WTC11 (cell line): ENCODE measurements around the gene PRSS53. TPM values are rescaled to one million over a fixed set of nuclear protein-coding genes. Genes with fewer than 3 reads are reported as not detected.

Experiments used
- ATAC-seq: fragments of 200-7000 bp; cut with Tn5 transposase; 2 replicates; pipeline ENCODE4 v1.10.0; 2021; ENCODE audit warnings: mild to moderate bottlenecking, moderate library complexity
- CTCF ChIA-PET: fragments of 300-600 bp; sonication (Branson Sonifier 250); formaldehyde crosslinking; loops from one replicate; lab custom pipeline; 2021; ENCODE audit warnings: antibody characterized with exemption; lab: Charles Lee
- POLR2A ChIA-PET: fragments of 350-600 bp; sonication (Branson Sonifier 250); formaldehyde crosslinking; loops from one replicate; lab custom pipeline; 2021; ENCODE audit warnings: antibody characterized with exemption; lab: Charles Lee
- DNase-seq: peaks from one replicate; pipeline ENCODE4 v3.0.0; 2021; ENCODE audit warnings: low spot score
- H3K27ac Mint-ChIP-seq: 2 replicates; pipeline ENCODE4 v1.8.0; 2021; ENCODE audit warnings: mixed read lengths
- H3K27me3 Mint-ChIP-seq: 2 replicates; pipeline ENCODE4 v1.8.0; 2021; ENCODE audit warnings: low read depth, mild to moderate bottlenecking, moderate library complexity, mixed read lengths
- H3K36me3 Mint-ChIP-seq: 2 replicates; pipeline ENCODE4 v1.8.0; 2021; ENCODE audit warnings: mixed read lengths
- H3K4me1 Mint-ChIP-seq: 2 replicates; pipeline ENCODE4 v1.8.0; 2022; ENCODE audit warnings: mixed read lengths
- H3K4me3 Mint-ChIP-seq: 2 replicates; pipeline ENCODE4 v1.8.0; 2021; ENCODE audit warnings: mild to moderate bottlenecking, moderate library complexity, mixed read lengths
- H3K9me3 Mint-ChIP-seq: 2 replicates; pipeline ENCODE4 v1.8.0; 2021; ENCODE audit warnings: mixed read lengths
- FOXK1 ChIP-seq: sonication (generic); formaldehyde crosslinking; IDR thresholded peaks from 2 replicates; pipeline ENCODE4 v1.8.0; 2022; ENCODE audit warnings: mild to moderate bottlenecking, moderate library complexity, missing genetic modification reagents
- GRHL2 ChIP-seq: fragments of 250-450 bp; sonication (Bioruptor Pico); IDR thresholded peaks from 2 replicates; pipeline ENCODE4 v1.8.0; 2022; ENCODE audit warnings: mild to moderate bottlenecking, moderate library complexity; ENCODE audit not compliant: insufficient replicate concordance, severe bottlenecking
- HMGA2 ChIP-seq: fragments of 250-450 bp; sonication (Bioruptor Pico); IDR thresholded peaks from 2 replicates; pipeline ENCODE4 v1.4.0; 2021; ENCODE audit warnings: mild to moderate bottlenecking, moderate library complexity
- JAZF1 ChIP-seq: fragments of 250-450 bp; sonication (Bioruptor Pico); IDR thresholded peaks from 2 replicates; pipeline ENCODE4 v1.9.0; 2021; ENCODE audit warnings: moderate library complexity, mild to moderate bottlenecking, inconsistent platforms
- MXD4 ChIP-seq: fragments of 250-450 bp; sonication (Bioruptor Pico); IDR thresholded peaks from 2 replicates; pipeline ENCODE4 v1.8.0; 2021; ENCODE audit warnings: mild to moderate bottlenecking, moderate library complexity, borderline replicate concordance
- NFATC4 ChIP-seq: fragments of 250-450 bp; sonication (Bioruptor Pico); IDR thresholded peaks from 2 replicates; pipeline ENCODE4 v1.9.0; 2021; ENCODE audit warnings: mild to moderate bottlenecking
- NFYB ChIP-seq: sonication (generic); formaldehyde crosslinking; conservative IDR thresholded peaks from 2 replicates; pipeline ENCODE4 v1.8.0; 2022; ENCODE audit warnings: low read depth, missing genetic modification reagents
- PRRX2 ChIP-seq: fragments of 250-450 bp; sonication (Bioruptor Pico); IDR thresholded peaks from 2 replicates; pipeline ENCODE4 v1.8.0; 2021; ENCODE audit warnings: mild to moderate bottlenecking
- RELA ChIP-seq: sonication (generic); formaldehyde crosslinking; IDR thresholded peaks from 2 replicates; pipeline ENCODE4 v1.8.1; 2022; ENCODE audit warnings: missing genetic modification reagents, mild to moderate bottlenecking, borderline replicate concordance
- RORB ChIP-seq: fragments of 250-450 bp; sonication (Bioruptor Pico); IDR thresholded peaks from 2 replicates; pipeline ENCODE4 v1.9.0; 2021; ENCODE audit warnings: mild to moderate bottlenecking
- SMAD4 ChIP-seq: sonication (generic); formaldehyde crosslinking; IDR thresholded peaks from 2 replicates; pipeline ENCODE4 v1.8.0; 2022; ENCODE audit warnings: mild to moderate bottlenecking, missing genetic modification reagents
- SOX15 ChIP-seq: fragments of 250-450 bp; sonication (Bioruptor Pico); IDR thresholded peaks from 2 replicates; pipeline ENCODE4 v1.9.0; 2021; ENCODE audit warnings: mild to moderate bottlenecking
- TEAD1 ChIP-seq: sonication (generic); formaldehyde crosslinking; IDR thresholded peaks from 2 replicates; pipeline ENCODE4 v1.8.0; 2022; ENCODE audit warnings: mild to moderate bottlenecking, missing genetic modification reagents
- TEAD4 ChIP-seq: sonication (generic); formaldehyde crosslinking; IDR thresholded peaks from 2 replicates; pipeline ENCODE4 v1.8.0; 2022; ENCODE audit warnings: mild to moderate bottlenecking, missing genetic modification reagents
- TP53 ChIP-seq: sonication (generic); formaldehyde crosslinking; IDR thresholded peaks from 2 replicates; pipeline ENCODE4 v1.8.1; 2023; ENCODE audit warnings: mild to moderate bottlenecking, missing genetic modification reagents
- ZBTB21 ChIP-seq: sonication (generic); formaldehyde crosslinking; IDR thresholded peaks from 2 replicates; pipeline ENCODE4 v1.8.1; 2023; ENCODE audit warnings: mild to moderate bottlenecking, missing genetic modification reagents, borderline replicate concordance
- ZNF121 ChIP-seq: sonication (generic); formaldehyde crosslinking; IDR thresholded peaks from 2 replicates; pipeline ENCODE4 v1.8.0; 2023; ENCODE audit warnings: missing genetic modification reagents
- ZNF232 ChIP-seq: sonication (generic); formaldehyde crosslinking; IDR thresholded peaks from 2 replicates; pipeline ENCODE4 v1.8.0; 2022; ENCODE audit warnings: mild to moderate bottlenecking, missing genetic modification reagents
- ZNF317 ChIP-seq: sonication (generic); formaldehyde crosslinking; IDR thresholded peaks from 2 replicates; pipeline ENCODE4 v1.8.1; 2023; ENCODE audit warnings: low read depth, mild to moderate bottlenecking, moderate library complexity, missing genetic modification reagents, borderline replicate concordance
- total RNA-seq: library from RNA; stranded (reverse); gene quantifications from 3 replicates; pipeline ENCODE4 v1.2.3, GENCODE V29; 2021
- TF ChIP-seq, protein P1 (sequence below): sonication (generic); formaldehyde crosslinking; IDR thresholded peaks from 2 replicates; pipeline ENCODE4 v1.8.1; 2023; ENCODE audit warnings: mild to moderate bottlenecking, missing genetic modification reagents
- TF ChIP-seq, protein P2 (sequence below): sonication (generic); formaldehyde crosslinking; IDR thresholded peaks from 2 replicates; pipeline ENCODE4 v1.8.1; 2022; ENCODE audit warnings: missing genetic modification reagents, borderline replicate concordance
- TF ChIP-seq, protein P3 (sequence below): fragments of 250-450 bp; sonication (Bioruptor Pico); IDR thresholded peaks from 2 replicates; pipeline ENCODE4 v2.1.2; 2022; ENCODE audit warnings: mild to moderate bottlenecking, moderate library complexity
- TF ChIP-seq, protein P4 (sequence below): sonication (generic); formaldehyde crosslinking; IDR thresholded peaks from 2 replicates; pipeline ENCODE4 v1.8.0; 2022; ENCODE audit warnings: missing genetic modification reagents
- TF ChIP-seq, protein P5 (sequence below): fragments of 250-450 bp; sonication (Bioruptor Pico); IDR thresholded peaks from 2 replicates; pipeline ENCODE4 v1.9.0; 2021; ENCODE audit warnings: mild to moderate bottlenecking
- TF ChIP-seq, protein P6 (sequence below): sonication (generic); formaldehyde crosslinking; IDR thresholded peaks from 2 replicates; pipeline ENCODE4 v1.8.1; 2022; ENCODE audit warnings: mild to moderate bottlenecking, missing genetic modification reagents, moderate library complexity, borderline replicate concordance

The PRSS53 gene
- total RNA-seq, 1 experiment from 2014 or later = 4.9 TPM

DNA sequence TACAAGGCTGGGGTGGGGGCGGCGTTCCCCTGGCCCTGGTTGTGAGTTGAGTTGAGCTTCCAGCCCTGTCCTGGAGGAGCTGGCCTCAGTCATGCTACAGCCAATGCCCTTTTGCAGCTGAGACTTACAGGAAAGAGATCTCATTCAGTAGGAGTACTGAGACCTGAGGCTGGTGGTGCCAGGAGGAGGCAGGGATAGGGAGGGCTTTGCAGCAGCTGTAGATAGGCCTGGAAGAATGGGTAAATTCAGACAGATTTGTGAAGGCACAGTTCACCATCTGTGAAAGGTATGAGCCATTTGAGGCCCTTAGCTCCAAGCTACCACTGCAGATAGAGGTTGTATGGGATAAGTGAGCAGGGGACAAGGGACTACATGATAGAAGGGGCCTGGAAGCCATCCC is 49.8 kb downstream of the PRSS53 start:
- H3K4me1 Mint-ChIP-seq = peaks cover 5% of the 10 kb centered on the region; the same call in 1 of the 2 replicates

DNA sequence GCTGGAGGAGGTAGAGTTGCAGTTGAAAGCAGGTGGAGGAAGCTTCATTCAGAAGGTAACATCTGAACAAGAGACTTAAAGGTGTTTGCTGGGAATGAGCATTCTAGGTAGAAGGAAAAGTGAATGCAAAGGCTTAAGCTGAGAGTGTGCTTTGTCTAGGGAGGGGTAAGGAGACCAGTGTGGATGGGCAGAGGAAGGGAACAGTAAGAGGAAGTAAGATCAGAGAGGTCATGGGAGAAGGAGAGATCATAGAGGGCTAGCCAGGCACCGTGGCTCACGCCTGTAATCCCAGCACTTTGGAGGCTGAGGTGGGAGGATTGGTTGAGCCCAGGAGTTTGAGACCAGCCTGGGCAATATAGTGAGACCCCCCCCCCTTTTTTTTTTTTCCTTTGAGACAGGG is 52.1 kb downstream of the PRSS53 start:
- Mint-ChIP-seq H3K4me3 (no peak overlapping the region), H3K27me3 (no peaks in the 10 kb centered on the region), H3K9me3 (no peaks in the 10 kb centered on the region), H3K4me1 (no peaks in the 10 kb centered on the region), H3K27ac (no peak overlapping the region), H3K36me3 (no peaks in the 10 kb centered on the region)
- no peak for ATAC-seq
- no peak for DNase-seq
- ChIA-PET POLR2A (no interaction called here), CTCF (no interaction called here)
- TF ChIP-seq, protein P1, sequence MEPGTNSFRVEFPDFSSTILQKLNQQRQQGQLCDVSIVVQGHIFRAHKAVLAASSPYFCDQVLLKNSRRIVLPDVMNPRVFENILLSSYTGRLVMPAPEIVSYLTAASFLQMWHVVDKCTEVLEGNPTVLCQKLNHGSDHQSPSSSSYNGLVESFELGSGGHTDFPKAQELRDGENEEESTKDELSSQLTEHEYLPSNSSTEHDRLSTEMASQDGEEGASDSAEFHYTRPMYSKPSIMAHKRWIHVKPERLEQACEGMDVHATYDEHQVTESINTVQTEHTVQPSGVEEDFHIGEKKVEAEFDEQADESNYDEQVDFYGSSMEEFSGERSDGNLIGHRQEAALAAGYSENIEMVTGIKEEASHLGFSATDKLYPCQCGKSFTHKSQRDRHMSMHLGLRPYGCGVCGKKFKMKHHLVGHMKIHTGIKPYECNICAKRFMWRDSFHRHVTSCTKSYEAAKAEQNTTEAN (CRISPR knock-in tag) = no peak
- TF ChIP-seq ZNF232 (no peak), ZNF121 (CRISPR knock-in tag) (no peak), NFYB (CRISPR knock-in tag) (no peak), FOXK1 (CRISPR knock-in tag) (no peak), RORB (CRISPR knock-in tag) (no peak), ZBTB21 (CRISPR knock-in tag) (no peak)
- TF ChIP-seq, protein P2, sequence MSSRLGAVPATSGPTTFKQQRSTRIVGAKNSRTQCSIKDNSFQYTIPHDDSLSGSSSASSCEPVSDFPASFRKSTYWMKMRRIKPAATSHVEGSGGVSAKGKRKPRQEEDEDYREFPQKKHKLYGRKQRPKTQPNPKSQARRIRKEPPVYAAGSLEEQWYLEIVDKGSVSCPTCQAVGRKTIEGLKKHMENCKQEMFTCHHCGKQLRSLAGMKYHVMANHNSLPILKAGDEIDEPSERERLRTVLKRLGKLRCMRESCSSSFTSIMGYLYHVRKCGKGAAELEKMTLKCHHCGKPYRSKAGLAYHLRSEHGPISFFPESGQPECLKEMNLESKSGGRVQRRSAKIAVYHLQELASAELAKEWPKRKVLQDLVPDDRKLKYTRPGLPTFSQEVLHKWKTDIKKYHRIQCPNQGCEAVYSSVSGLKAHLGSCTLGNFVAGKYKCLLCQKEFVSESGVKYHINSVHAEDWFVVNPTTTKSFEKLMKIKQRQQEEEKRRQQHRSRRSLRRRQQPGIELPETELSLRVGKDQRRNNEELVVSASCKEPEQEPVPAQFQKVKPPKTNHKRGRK (CRISPR knock-in tag) = no peak
- TF ChIP-seq, protein P3, sequence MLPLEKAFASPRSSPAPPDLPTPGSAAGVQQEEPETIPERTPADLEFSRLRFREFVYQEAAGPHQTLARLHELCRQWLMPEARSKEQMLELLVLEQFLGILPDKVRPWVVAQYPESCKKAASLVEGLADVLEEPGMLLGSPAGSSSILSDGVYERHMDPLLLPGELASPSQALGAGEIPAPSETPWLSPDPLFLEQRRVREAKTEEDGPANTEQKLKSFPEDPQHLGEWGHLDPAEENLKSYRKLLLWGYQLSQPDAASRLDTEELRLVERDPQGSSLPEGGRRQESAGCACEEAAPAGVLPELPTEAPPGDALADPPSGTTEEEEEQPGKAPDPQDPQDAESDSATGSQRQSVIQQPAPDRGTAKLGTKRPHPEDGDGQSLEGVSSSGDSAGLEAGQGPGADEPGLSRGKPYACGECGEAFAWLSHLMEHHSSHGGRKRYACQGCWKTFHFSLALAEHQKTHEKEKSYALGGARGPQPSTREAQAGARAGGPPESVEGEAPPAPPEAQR (CRISPR knock-in tag) = no peak

More for the DNA sequence above, 49.8 kb downstream of the PRSS53 start:
- Mint-ChIP-seq H3K36me3 (no peaks in the 10 kb centered on the region), H3K27ac (no peak overlapping the region), H3K9me3 (no peaks in the 10 kb centered on the region), H3K27me3 (no peaks in the 10 kb centered on the region), H3K4me3 (no peak overlapping the region)
- TF ChIP-seq PRRX2 (CRISPR knock-in tag) (no peak), SOX15 (no peak), NFATC4 (no peak), JAZF1 (CRISPR knock-in tag) (no peak), TP53 (no peak), GRHL2 (CRISPR knock-in tag) (no peak), HMGA2 (no peak), MXD4 (CRISPR knock-in tag) (no peak), TEAD4 (CRISPR knock-in tag) (no peak), ZNF317 (CRISPR knock-in tag) (no peak), TEAD1 (no peak), RELA (no peak), SMAD4 (CRISPR knock-in tag) (no peak)
- TF ChIP-seq, protein P3 (CRISPR knock-in tag) = no peak
- TF ChIP-seq, protein P4, sequence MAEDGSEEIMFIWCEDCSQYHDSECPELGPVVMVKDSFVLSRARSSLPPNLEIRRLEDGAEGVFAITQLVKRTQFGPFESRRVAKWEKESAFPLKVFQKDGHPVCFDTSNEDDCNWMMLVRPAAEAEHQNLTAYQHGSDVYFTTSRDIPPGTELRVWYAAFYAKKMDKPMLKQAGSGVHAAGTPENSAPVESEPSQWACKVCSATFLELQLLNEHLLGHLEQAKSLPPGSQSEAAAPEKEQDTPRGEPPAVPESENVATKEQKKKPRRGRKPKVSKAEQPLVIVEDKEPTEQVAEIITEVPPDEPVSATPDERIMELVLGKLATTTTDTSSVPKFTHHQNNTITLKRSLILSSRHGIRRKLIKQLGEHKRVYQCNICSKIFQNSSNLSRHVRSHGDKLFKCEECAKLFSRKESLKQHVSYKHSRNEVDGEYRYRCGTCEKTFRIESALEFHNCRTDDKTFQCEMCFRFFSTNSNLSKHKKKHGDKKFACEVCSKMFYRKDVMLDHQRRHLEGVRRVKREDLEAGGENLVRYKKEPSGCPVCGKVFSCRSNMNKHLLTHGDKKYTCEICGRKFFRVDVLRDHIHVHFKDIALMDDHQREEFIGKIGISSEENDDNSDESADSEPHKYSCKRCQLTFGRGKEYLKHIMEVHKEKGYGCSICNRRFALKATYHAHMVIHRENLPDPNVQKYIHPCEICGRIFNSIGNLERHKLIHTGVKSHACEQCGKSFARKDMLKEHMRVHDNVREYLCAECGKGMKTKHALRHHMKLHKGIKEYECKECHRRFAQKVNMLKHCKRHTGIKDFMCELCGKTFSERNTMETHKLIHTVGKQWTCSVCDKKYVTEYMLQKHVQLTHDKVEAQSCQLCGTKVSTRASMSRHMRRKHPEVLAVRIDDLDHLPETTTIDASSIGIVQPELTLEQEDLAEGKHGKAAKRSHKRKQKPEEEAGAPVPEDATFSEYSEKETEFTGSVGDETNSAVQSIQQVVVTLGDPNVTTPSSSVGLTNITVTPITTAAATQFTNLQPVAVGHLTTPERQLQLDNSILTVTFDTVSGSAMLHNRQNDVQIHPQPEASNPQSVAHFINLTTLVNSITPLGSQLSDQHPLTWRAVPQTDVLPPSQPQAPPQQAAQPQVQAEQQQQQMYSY (CRISPR knock-in tag) = no peak
- TF ChIP-seq, protein P5, sequence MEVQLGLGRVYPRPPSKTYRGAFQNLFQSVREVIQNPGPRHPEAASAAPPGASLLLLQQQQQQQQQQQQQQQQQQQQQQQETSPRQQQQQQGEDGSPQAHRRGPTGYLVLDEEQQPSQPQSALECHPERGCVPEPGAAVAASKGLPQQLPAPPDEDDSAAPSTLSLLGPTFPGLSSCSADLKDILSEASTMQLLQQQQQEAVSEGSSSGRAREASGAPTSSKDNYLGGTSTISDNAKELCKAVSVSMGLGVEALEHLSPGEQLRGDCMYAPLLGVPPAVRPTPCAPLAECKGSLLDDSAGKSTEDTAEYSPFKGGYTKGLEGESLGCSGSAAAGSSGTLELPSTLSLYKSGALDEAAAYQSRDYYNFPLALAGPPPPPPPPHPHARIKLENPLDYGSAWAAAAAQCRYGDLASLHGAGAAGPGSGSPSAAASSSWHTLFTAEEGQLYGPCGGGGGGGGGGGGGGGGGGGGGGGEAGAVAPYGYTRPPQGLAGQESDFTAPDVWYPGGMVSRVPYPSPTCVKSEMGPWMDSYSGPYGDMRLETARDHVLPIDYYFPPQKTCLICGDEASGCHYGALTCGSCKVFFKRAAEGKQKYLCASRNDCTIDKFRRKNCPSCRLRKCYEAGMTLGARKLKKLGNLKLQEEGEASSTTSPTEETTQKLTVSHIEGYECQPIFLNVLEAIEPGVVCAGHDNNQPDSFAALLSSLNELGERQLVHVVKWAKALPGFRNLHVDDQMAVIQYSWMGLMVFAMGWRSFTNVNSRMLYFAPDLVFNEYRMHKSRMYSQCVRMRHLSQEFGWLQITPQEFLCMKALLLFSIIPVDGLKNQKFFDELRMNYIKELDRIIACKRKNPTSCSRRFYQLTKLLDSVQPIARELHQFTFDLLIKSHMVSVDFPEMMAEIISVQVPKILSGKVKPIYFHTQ = no peak
- TF ChIP-seq, protein P6, sequence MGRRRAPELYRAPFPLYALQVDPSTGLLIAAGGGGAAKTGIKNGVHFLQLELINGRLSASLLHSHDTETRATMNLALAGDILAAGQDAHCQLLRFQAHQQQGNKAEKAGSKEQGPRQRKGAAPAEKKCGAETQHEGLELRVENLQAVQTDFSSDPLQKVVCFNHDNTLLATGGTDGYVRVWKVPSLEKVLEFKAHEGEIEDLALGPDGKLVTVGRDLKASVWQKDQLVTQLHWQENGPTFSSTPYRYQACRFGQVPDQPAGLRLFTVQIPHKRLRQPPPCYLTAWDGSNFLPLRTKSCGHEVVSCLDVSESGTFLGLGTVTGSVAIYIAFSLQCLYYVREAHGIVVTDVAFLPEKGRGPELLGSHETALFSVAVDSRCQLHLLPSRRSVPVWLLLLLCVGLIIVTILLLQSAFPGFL = no peak
- DNase-seq (no peak), ATAC-seq (no peak)
- POLR2A ChIA-PET = no interaction called here
- CTCF ChIA-PET = interaction anchor here (2.8 kb wide), 1 partner anchor 54 kb away, joined by 12 read pairs; the partner anchor contains the start of gene HSD3B7
